Caco-2 (cell line): ENCODE measurements around the gene ADM5. TPM values are rescaled to one million over a fixed set of nuclear protein-coding genes. Genes with fewer than 3 reads are reported as not detected.
A peak's percentile ranks its signal among the peaks of the same experiment; 100 is the strongest.

Experiments
- BruUV-seq: library from RNA; stranded (reverse); fragments of 400-500 nt; replicated peaks from 2 replicates; lab custom pipeline; 2021; lab: Mats Ljungman, UMichigan
- CTCF ChIA-PET: fragments of 300-600 bp; sonication (Branson Sonifier 250); formaldehyde crosslinking; loops from one replicate; lab custom pipeline; 2022; ENCODE audit warnings: antibody characterized with exemption; lab: Charles Lee
- POLR2A ChIA-PET: fragments of 300-600 bp; sonication (Branson Sonifier 250); formaldehyde crosslinking; loops from one replicate; lab custom pipeline; 2022; ENCODE audit warnings: antibody characterized with exemption; lab: Charles Lee
- DNase-seq, 2 experiments: peaks; one replicate each; pipeline versions ENCODE4 v3.0.0 to v3.0.0-alpha.2; 2020 to 2022
- H3K27me3 ChIP-seq: replicated peaks from 2 replicates; pipeline ENCODE4 v1.6.0; 2011; ENCODE audit warnings: low read length; ENCODE audit not compliant: control insufficient read depth, insufficient read depth
- H3K36me3 ChIP-seq: 2 replicates; pipeline ENCODE4 v1.5.1; 2011; ENCODE audit warnings: low read length; ENCODE audit not compliant: control insufficient read depth, insufficient read depth
- H3K4me1 ChIP-seq: fragments of 250-450 bp; sonication (Bioruptor Pico); 2 replicates; pipeline ENCODE4 v1.5.1; 2020; ENCODE audit warnings: mild to moderate bottlenecking
- H3K4me3 ChIP-seq: 2 replicates; pipeline ENCODE4 v1.5.1; 2011; ENCODE audit warnings: low read depth, mild to moderate bottlenecking, control low read depth, low read length
- H3K9me3 ChIP-seq: fragments of 250-450 bp; sonication (Bioruptor Pico); 2 replicates; pipeline ENCODE4 v1.5.1; 2020; ENCODE audit warnings: mild to moderate bottlenecking, moderate library complexity
- H3K27ac Mint-ChIP-seq: one replicate; pipeline ENCODE4 v1.8.0; 2022; ENCODE audit warnings: mixed read lengths; ENCODE audit not compliant: unreplicated experiment
- H3K27me3 Mint-ChIP-seq: one replicate; pipeline ENCODE4 v1.8.0; 2022; ENCODE audit warnings: mixed read lengths; ENCODE audit not compliant: insufficient read depth, unreplicated experiment
- H3K36me3 Mint-ChIP-seq: one replicate; pipeline ENCODE4 v1.8.0; 2022; ENCODE audit warnings: mild to moderate bottlenecking, mixed read lengths; ENCODE audit not compliant: insufficient read depth, unreplicated experiment
- H3K4me1 Mint-ChIP-seq: one replicate; pipeline ENCODE4 v1.8.0; 2022; ENCODE audit warnings: low read depth, mixed read lengths; ENCODE audit not compliant: unreplicated experiment
- H3K4me3 Mint-ChIP-seq: one replicate; pipeline ENCODE4 v1.8.0; 2022; ENCODE audit warnings: mild to moderate bottlenecking, moderate library complexity, mixed read lengths; ENCODE audit not compliant: unreplicated experiment
- H3K9me3 Mint-ChIP-seq: one replicate; pipeline ENCODE4 v1.8.0; 2022; ENCODE audit warnings: mixed read lengths; ENCODE audit not compliant: unreplicated experiment
- CTCF ChIP-seq, 2 experiments: fragments of 200-600 bp in 1 of 2; IDR thresholded peaks; 1 replicate in 1 of 2; 2 replicates in 1 of 2; pipeline versions ENCODE4 v1.5.1 to v1.8.0; 2011 to 2022; ENCODE audit warnings: antibody characterized with exemption in 1 of 2, control low read depth in 1 of 2, inconsistent platforms in 1 of 2, low read depth in 1 of 2, low read length in 1 of 2, mild to moderate bottlenecking in 1 of 2, moderate library complexity in 1 of 2; ENCODE audit not compliant: insufficient read depth in 1 of 2, severe bottlenecking in 1 of 2, unreplicated experiment in 1 of 2
- intact Hi-C: fragments of 100-400 bp; cut with micrococcal nuclease; formaldehyde crosslinking; loops from one replicate; pipeline ENCODE4 v1.10.0; 2022; ENCODE audit not compliant: unreplicated experiment
- total RNA-seq: library from RNA; stranded (reverse); gene quantifications from 2 replicates; pipeline ENCODE4 v1.2.3, GENCODE V29; 2022

Gene ADM5
- total RNA-seq, 1 experiment from 2014 or later, result 8.5 TPM

- Mint-ChIP-seq H3K4me1 (peaks cover 9% of the 10 kb centered on the region), H3K9me3 (no peaks in the 10 kb centered on the region), H3K27me3 (no peaks in the 10 kb centered on the region), H3K4me3 (no peak overlapping the region), H3K36me3 (peaks cover 97% of the 10 kb centered on the region), H3K27ac (peak overlapping the region; percentile 23)
- CTCF ChIA-PET, result no interaction called here
- H3K4me3 ChIP-seq, result no peak overlapping the region
- BruUV-seq, result no TSS peak
- no peaks in the 10 kb centered on the region for H3K9me3 ChIP-seq
- POLR2A ChIA-PET, result interaction anchor here (0.6 kb wide), 2 partner anchors 20 to 82 kb away, joined by 5 to 10 read pairs; partner anchors contain the start of gene AP2A1
- peaks cover 10% of the 10 kb centered on the region for H3K4me1 ChIP-seq
- no peaks in the 10 kb centered on the region for H3K27me3 ChIP-seq
- intact Hi-C loops, result no loop called here
- peaks cover 5% of the 10 kb centered on the region for H3K36me3 ChIP-seq
- no peak for DNase-seq
- no peak for TF ChIP-seq CTCF (IDR thresholded peaks at IDR 0.05; ENCODE audit: insufficient read depth in 1 of 2, low read depth in 1 of 2, low read length in 1 of 2, severe bottlenecking in 1 of 2, unreplicated experiment in 1 of 2)
Observed at GRCh38 chr19:49684983-49685553, 4.3 kb upstream of the ADM5 start.

- CTCF ChIA-PET, result no interaction called here
- Mint-ChIP-seq H3K27me3 (no peaks in the 10 kb centered on the region), H3K27ac (peak overlapping the region; percentile 23), H3K9me3 (no peaks in the 10 kb centered on the region), H3K4me1 (peaks cover 13% of the 10 kb centered on the region), H3K36me3 (peaks cover 97% of the 10 kb centered on the region), H3K4me3 (no peak overlapping the region)
- no TSS peak for BruUV-seq
- no peak overlapping the region for H3K4me3 ChIP-seq
- no peaks in the 10 kb centered on the region for H3K27me3 ChIP-seq
- POLR2A ChIA-PET, result no interaction called here
- H3K4me1 ChIP-seq, result peaks cover 1% of the 10 kb centered on the region
- DNase-seq, result no peak
- intact Hi-C loops, result no loop called here
- no peaks in the 10 kb centered on the region for H3K9me3 ChIP-seq
- H3K36me3 ChIP-seq, result peaks cover 5% of the 10 kb centered on the region
- no peak for TF ChIP-seq CTCF (IDR thresholded peaks at IDR 0.05; ENCODE audit: insufficient read depth in 1 of 2, low read depth in 1 of 2, low read length in 1 of 2, severe bottlenecking in 1 of 2, unreplicated experiment in 1 of 2)
Observed at GRCh38 chr19:49685845-49686332, 3.5 kb upstream of the ADM5 start.

- Mint-ChIP-seq H3K27me3 (no peaks in the 10 kb centered on the region), H3K9me3 (no peaks in the 10 kb centered on the region), H3K27ac (no peak overlapping the region), H3K36me3 (peaks cover 97% of the 10 kb centered on the region), H3K4me3 (no peak overlapping the region), H3K4me1 (peaks cover 14% of the 10 kb centered on the region)
- TF ChIP-seq CTCF (IDR thresholded peaks at IDR 0.05; ENCODE audit: insufficient read depth in 1 of 2, low read depth in 1 of 2, low read length in 1 of 2, severe bottlenecking in 1 of 2, unreplicated experiment in 1 of 2), result no peak
- ChIA-PET POLR2A (interaction anchor here (0.6 kb wide), 1 partner anchor 658 kb away, joined by 3 read pairs; no protein-coding TSS in a partner anchor), CTCF (interaction anchor here (1.1 kb wide), 1 partner anchor 54 kb away, joined by 3 read pairs; no protein-coding TSS in a partner anchor)
- peaks cover 5% of the 10 kb centered on the region for H3K36me3 ChIP-seq
- H3K27me3 ChIP-seq, result no peaks in the 10 kb centered on the region
- H3K9me3 ChIP-seq, result no peaks in the 10 kb centered on the region
- no peak overlapping the region for H3K4me3 ChIP-seq
- intact Hi-C loops, result no loop called here
- DNase-seq, result no peak
- no peaks in the 10 kb centered on the region for H3K4me1 ChIP-seq
- no TSS peak for BruUV-seq
Observed at GRCh38 chr19:49686503-49687088, 2.8 kb upstream of the ADM5 start.
